ENCODE results near the gene TIMM8A. TPM values are rescaled to one million over a fixed set of nuclear protein-coding genes. Genes with fewer than 3 reads are reported as not detected.

TIMM8A gene
- polyA plus RNA-seq, 1 experiment: 8.1 TPM

DNA sequence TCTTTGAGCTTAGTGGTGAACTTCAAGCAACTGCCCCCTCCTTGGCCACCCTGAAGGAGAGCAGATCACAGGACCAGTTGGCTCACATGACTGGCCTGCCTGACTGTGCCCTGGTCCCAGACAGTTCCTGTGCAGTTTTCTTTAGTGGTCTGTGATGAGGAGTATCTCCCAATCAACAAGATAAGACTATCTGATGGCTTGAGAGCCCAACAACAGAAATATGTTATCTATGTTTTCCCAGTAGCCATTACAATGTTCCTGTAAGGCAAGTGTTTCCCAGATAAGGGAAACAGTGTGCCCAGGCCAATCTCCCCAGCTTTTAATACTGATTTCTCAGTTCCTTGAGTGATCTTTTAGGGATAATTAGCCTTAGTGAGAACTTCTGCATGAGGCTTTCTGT, 14.2 kb upstream of the TIMM8A start:
- Histone ChIP-seq H3K9me3 (ENCODE audit: control insufficient read depth, insufficient read depth, low read length) (no peaks in the 10 kb centered on the region), H3K27me3 (ENCODE audit: control insufficient read depth, insufficient read depth, low read length) (no peaks in the 10 kb centered on the region), H3K27ac (ENCODE audit: low read depth, low read length) (no peak overlapping the region), H3K4me3 (ENCODE audit: low read depth, low read length) (no peak overlapping the region)
- DNase-seq (ENCODE audit: low read depth, low spot score): no peak
- POLR2A ChIA-PET: no interaction called here
- TF ChIP-seq CTCF (IDR thresholded peaks at IDR 0.05; ENCODE audit: low read depth, low read length): no peak
- CTCF ChIA-PET: no interaction called here

DNA sequence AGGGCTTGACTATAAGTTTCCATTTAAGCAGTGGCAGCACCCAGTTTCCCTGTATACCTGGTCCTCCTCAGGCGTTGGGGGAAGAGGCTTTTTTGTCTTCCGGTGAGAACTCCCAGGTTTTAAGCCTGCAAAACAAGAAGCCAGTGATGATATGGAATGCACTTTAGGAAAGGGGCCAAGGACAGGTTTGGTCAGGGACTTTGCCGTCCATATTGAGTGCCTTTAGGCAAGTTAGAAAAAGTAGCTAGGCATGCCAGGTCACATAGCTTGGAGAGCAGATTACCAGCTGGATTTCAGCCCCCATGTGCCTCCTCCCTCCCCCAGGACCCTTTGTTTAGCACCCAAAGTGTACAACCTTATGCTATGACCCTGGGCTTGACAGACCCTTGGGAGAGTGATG, 13.6 kb upstream of the TIMM8A start:
- ChIA-PET POLR2A (no interaction called here), CTCF (no interaction called here)
- Histone ChIP-seq H3K27me3 (ENCODE audit: control insufficient read depth, insufficient read depth, low read length) (no peaks in the 10 kb centered on the region), H3K27ac (ENCODE audit: low read depth, low read length) (no peak overlapping the region), H3K4me3 (ENCODE audit: low read depth, low read length) (no peak overlapping the region), H3K9me3 (ENCODE audit: control insufficient read depth, insufficient read depth, low read length) (no peaks in the 10 kb centered on the region)
- no peak for TF ChIP-seq CTCF (IDR thresholded peaks at IDR 0.05; ENCODE audit: low read depth, low read length)
- DNase-seq (ENCODE audit: low read depth, low spot score): no peak

GRCh38 chrX:101360390-101360789, 11.8 kb upstream of the TIMM8A start:
- DNase-seq (ENCODE audit: low read depth, low spot score): no peak
- H3K9me3 ChIP-seq (ENCODE audit: control insufficient read depth, insufficient read depth, low read length): no peaks in the 10 kb centered on the region
- TF ChIP-seq CTCF (IDR thresholded peaks at IDR 0.05; ENCODE audit: low read depth, low read length): no peak
- no peaks in the 10 kb centered on the region for H3K27me3 ChIP-seq (ENCODE audit: control insufficient read depth, insufficient read depth, low read length)
- H3K27ac ChIP-seq (ENCODE audit: low read depth, low read length): no peak overlapping the region
- ChIA-PET CTCF (interaction anchor here (2.1 kb wide), 1 partner anchor 30 kb away, joined by 6 read pairs; no protein-coding TSS in a partner anchor), POLR2A (interaction anchor here (1.1 to 1.2 kb wide), 2 partner anchors 14 to 30 kb away, joined by 3 to 8 read pairs; partner anchors contain the start of gene RPL36A)
- no peak overlapping the region for H3K4me3 ChIP-seq (ENCODE audit: low read depth, low read length)

- no peak for TF ChIP-seq CTCF (IDR thresholded peaks at IDR 0.05; ENCODE audit: low read depth, low read length)
- DNase-seq (ENCODE audit: low read depth, low spot score): no peak
- H3K27ac ChIP-seq (ENCODE audit: low read depth, low read length): no peak overlapping the region
- ChIA-PET POLR2A (interaction anchor here (1.1 to 1.2 kb wide), 2 partner anchors 13 to 31 kb away, joined by 3 to 8 read pairs; partner anchors contain the start of gene RPL36A), CTCF (interaction anchor here (0.6 to 2.1 kb wide), 2 partner anchors 30 to 102 kb away, joined by 3 to 6 read pairs; no protein-coding TSS in a partner anchor)
- H3K27me3 ChIP-seq (ENCODE audit: control insufficient read depth, insufficient read depth, low read length): no peaks in the 10 kb centered on the region
- H3K4me3 ChIP-seq (ENCODE audit: low read depth, low read length): no peak overlapping the region
- H3K9me3 ChIP-seq (ENCODE audit: control insufficient read depth, insufficient read depth, low read length): no peaks in the 10 kb centered on the region
Observed at GRCh38 chrX:101359966-101360365, 11.4 kb upstream of the TIMM8A start.

DNA sequence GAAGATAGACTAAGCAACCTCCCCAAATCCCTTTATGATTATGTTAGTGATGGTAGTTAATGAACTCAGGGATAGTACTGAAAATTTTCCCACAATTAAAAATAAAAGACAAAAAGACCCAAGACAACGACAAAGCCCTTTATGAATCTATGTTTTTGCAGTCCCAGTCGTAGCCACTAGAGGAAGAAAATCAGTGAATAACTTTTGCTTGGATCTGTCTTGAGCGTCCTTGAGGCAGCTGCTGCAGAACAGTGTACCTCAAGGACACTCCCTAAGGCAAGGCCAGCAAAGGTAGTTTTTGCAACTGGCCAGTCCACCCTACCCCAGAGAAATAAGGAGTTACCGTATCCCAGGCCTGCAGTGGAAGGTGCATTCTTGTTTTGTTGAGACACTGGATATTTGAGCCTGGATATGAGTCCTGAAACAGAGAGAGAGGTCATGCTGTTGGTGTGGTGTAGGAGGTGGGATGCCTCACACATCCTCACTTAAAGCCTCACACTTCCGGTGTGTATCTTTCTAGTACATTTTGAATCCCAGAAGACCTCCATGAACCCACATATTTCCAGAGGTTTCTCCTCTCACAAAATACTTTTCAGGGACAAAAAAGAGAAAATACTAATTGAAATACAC, 8.7 kb upstream of the TIMM8A start:
- H3K27me3 ChIP-seq (ENCODE audit: control insufficient read depth, insufficient read depth, low read length): no peaks in the 10 kb centered on the region
- TF ChIP-seq CTCF (IDR thresholded peaks at IDR 0.05; ENCODE audit: low read depth, low read length): peak; percentile 41
- H3K27ac ChIP-seq (ENCODE audit: low read depth, low read length): no peak overlapping the region
- no peak overlapping the region for H3K4me3 ChIP-seq (ENCODE audit: low read depth, low read length)
- ChIA-PET CTCF (no interaction called here), POLR2A (no interaction called here)
- no peaks in the 10 kb centered on the region for H3K9me3 ChIP-seq (ENCODE audit: control insufficient read depth, insufficient read depth, low read length)
- DNase-seq (ENCODE audit: low read depth, low spot score): no peak

All from AG04450 (cell line).